Heart left ventricle (tissue), 16 donors: ENCODE measurements around the gene TCEAL3. TPM values are rescaled to one million over a fixed set of nuclear protein-coding genes. Genes with fewer than 3 reads are reported as not detected.
"Not testable (repeated sequence)": the region's sequence is repeated elsewhere in the genome, so short reads cannot be mapped to it uniquely, and the experiment has no call there.

Experiments
- ATAC-seq, 4 donors: fragments of 200-7000 bp; cut with Tn5 transposase; one replicate each; pipeline ENCODE4 v1.9.1; 2020 to 2022; ENCODE audit warnings: moderate library complexity in 4 of 4, mild to moderate bottlenecking in 3 of 4, moderate number of reproducible peaks in 1 of 4
- DNase-seq, 5 donors: peaks; one replicate each; pipeline ENCODE4 v3.0.0-alpha.2; 2020
- H3K27ac ChIP-seq, 12 donors: fragments of 200-600 bp; sonication (generic) in 4 of 12; one replicate each; pipeline versions ENCODE4 v1.5.0 to v1.8.0; 2016 to 2022; ENCODE audit warnings: mild to moderate bottlenecking in 2 of 12
- H3K27me3 ChIP-seq, 9 donors: fragments of 200-600 bp; sonication (generic) in 2 of 9; one replicate each; pipeline versions ENCODE4 v1.5.1 to v1.8.0; 2016 to 2022; ENCODE audit warnings: mild to moderate bottlenecking in 3 of 9
- H3K36me3 ChIP-seq, 9 donors: fragments of 200-600 bp; sonication (generic) in 2 of 9; one replicate each; pipeline versions ENCODE4 v1.5.0 to v1.8.0; 2018 to 2022; ENCODE audit warnings: mild to moderate bottlenecking in 2 of 9
- H3K4me1 ChIP-seq, 12 donors: fragments of 200-600 bp; sonication (generic) in 4 of 12; one replicate each; pipeline versions ENCODE4 v1.5.0 to v1.8.0; 2016 to 2022; ENCODE audit warnings: mild to moderate bottlenecking in 3 of 12
- H3K4me3 ChIP-seq, 12 donors: fragments of 200-600 bp; sonication (generic) in 4 of 12; one replicate each; pipeline versions ENCODE4 v1.5.0 to v1.8.0; 2017 to 2022; ENCODE audit warnings: mild to moderate bottlenecking in 9 of 12, moderate library complexity in 4 of 12
- H3K9me3 ChIP-seq, 12 donors: fragments of 200-600 bp; sonication (generic) in 4 of 12; one replicate each; pipeline versions ENCODE4 v1.5.0 to v1.8.0; 2016 to 2022; ENCODE audit warnings: mild to moderate bottlenecking in 1 of 12
- CTCF ChIP-seq, 12 donors: fragments of 200-600 bp; sonication (generic) in 4 of 12; IDR thresholded peaks; one replicate each; pipeline versions ENCODE4 v1.5.0 to v1.8.0; 2018 to 2022; ENCODE audit warnings: antibody characterized with exemption in 12 of 12, mild to moderate bottlenecking in 5 of 12
- POLR2A ChIP-seq, 2 donors: fragments of 450-650 bp; IDR thresholded peaks; one replicate each; pipeline ENCODE4 v1.6.1; 2017; ENCODE audit warnings: antibody characterized with exemption in 2 of 2, mild to moderate bottlenecking in 2 of 2, moderate library complexity in 2 of 2
- WGBS, 4 donors: extraction: QIAGEN DNeasy Blood & Tissue Kit in 2 of 4; methylation state at CpG; one replicate each; pipeline versions ENCODE4 v1.1.5 to v1.1.7; 2013 to 2018; 5-methylcytosine and 5-hydroxymethylcytosine counted together
- intact Hi-C, 10 donors: fragments of 100-400 bp; cut with DNase I; formaldehyde crosslinking; loops; one replicate each; pipeline versions ENCODE4 v1.11.1 to v1.14.2; 2022
- polyA plus RNA-seq, 2 donors: library from polyadenylated mRNA; stranded (reverse); fragments of 200-250 nt; gene quantifications; one replicate each; pipeline ENCODE4 v1.2.3, GENCODE V29; 2013
- total RNA-seq, 9 donors: library from RNA; depleted of rRNA in 2 of 9; stranded (reverse); fragments of >200 nt in 2 of 9; fragmentation: NEBNext Ultra II Directional in 3 of 9; extraction: Animal tissue kit (Norgen Biotek cat#: 25700) in 3 of 9; gene quantifications; one replicate each; pipeline versions ENCODE4 v1.1.0 to v1.2.4, GENCODE V29; 2016 to 2023
- donor health status: ischemic (EF 13 %, LVEDD 7.1; RV severe dilation, severe dysfunction).
- donor health status: healthy with polysubstance abuse.
- donor health status: DM: no; HTN: yes; CAD: no.
- donor health status: DM: no; HTN: no; CAD: no.
- donor health status: ischemic (EF 25% LVEDD 6.9; RV normal size, moderate dysfunction).
- donor health status: ischemic (EF 25% LVEDD 5.7; RV mildly dilated, moderate dysfunction).
- donor health status: healthy.
- donor health status: DM: yes; HTN: yes; CAD: no.
- donor health status: ischemic (EF 35%, LVEDD 5.7; RV mildly dilated, moderate dysfunction).
- donor health status: nonischemic (EF 11% LVEDD 7.7; RV severe dilation, severe dysfunction).
- donor health status: DM: yes; HTN: yes; CAD: no.
- donor health status: PGD.
- donor health status: ischemic (EF 29% LVEDD 5.4; RV normal size, mild dysfunction).
- donor health status: nonischemic (EF 23%, LVEDD 6.1; RV moderate dilation, normal function).

The TCEAL3 gene
- total and polyA plus RNA-seq, 11 donors = 16.1 to 37.7 (median 21.5) TPM

- Histone ChIP-seq H3K4me3 (no peak overlapping the region), H3K9me3 (no peaks in the 10 kb centered on the region), H3K27me3 (peaks cover 0 to 29% (median 0%) of the 10 kb centered on the region in 9 donors), H3K4me1 (no peaks in the 10 kb centered on the region), H3K36me3 (no peaks in the 10 kb centered on the region), H3K27ac (no peak overlapping the region)
- no peak for ATAC-seq
- TF ChIP-seq CTCF (IDR thresholded peaks at IDR 0.05) = no peak
- TF ChIP-seq POLR2A (IDR thresholded peaks at IDR 0.05) = no peak
- intact Hi-C loops = no loop called here
- WGBS, 4 donors = 52 to 83% (median 73%) methylated on average over 5 of the region's 5 CpGs
- no peak for DNase-seq
Measured at GRCh38 chrX:103658681-103659433, 51.1 kb downstream of the TCEAL3 start.

- DNase-seq, H3K36me3 ChIP-seq, H3K9me3 ChIP-seq, ATAC-seq, H3K4me3 ChIP-seq, H3K4me1 ChIP-seq, H3K27ac ChIP-seq, intact Hi-C loops: not testable (repeated sequence)
- 86 to 93% (median 88%) methylated on average over 2 of the region's 2 CpGs for WGBS, 4 donors
- H3K27me3 ChIP-seq = peaks cover 0 to 35% (median 0%) of the 10 kb centered on the region in 9 donors
Measured at GRCh38 chrX:103659460-103659859, 51.7 kb downstream of the TCEAL3 start.

Other genes with a start within 250 kb of the TCEAL3 start
- 100 to 1,000 TPM; 109 to 153 (median 122) TPM for gene BEX3, start 231.4 kb upstream of the TCEAL3 start, total RNA-seq
- 10 to 100 TPM; 74.4 to 85.3 TPM for gene BEX3, start 231.4 kb upstream of the TCEAL3 start, polyA plus RNA-seq
- under 1 TPM in 4 of 9 donors, not detected in 5; 0.12 to 0.43 (median 0.17) TPM for gene RAB40A, start 88.5 kb upstream of the TCEAL3 start, total RNA-seq
- gene RAB40A, start 88.5 kb upstream of the TCEAL3 start, polyA plus RNA-seq = under 1 TPM in 1 of 2 donors, not detected in 1; 0.11 TPM
- gene TCEAL4, start 22.4 kb upstream of the TCEAL3 start, total RNA-seq = 10 to 100 TPM; 50.9 to 75.3 (median 64.8) TPM
- 100 to 1,000 TPM; 105 to 176 TPM for gene TCEAL4, start 22.4 kb upstream of the TCEAL3 start, polyA plus RNA-seq
- gene TCEAL1, start 21.0 kb downstream of the TCEAL3 start, total RNA-seq = 10 to 100 TPM; 18.8 to 33.2 (median 23.6) TPM
- gene TCEAL1, start 21.0 kb downstream of the TCEAL3 start, polyA plus RNA-seq = 10 to 100 TPM; 16.4 to 23.1 TPM
- gene MORF4L2, start 78.7 kb downstream of the TCEAL3 start, total RNA-seq = 100 to 1,000 TPM; 148 to 238 (median 189) TPM
- gene MORF4L2, start 78.7 kb downstream of the TCEAL3 start, polyA plus RNA-seq = 100 to 1,000 TPM; 102 to 511 TPM
- not detected for gene TMEM31, start 102.9 kb downstream of the TCEAL3 start, total RNA-seq
- under 1 TPM in 1 of 2 donors, not detected in 1; 0.38 TPM for gene TMEM31, start 102.9 kb downstream of the TCEAL3 start, polyA plus RNA-seq
- 10 to 100 TPM in 1 of 9 donors, 1 to 10 TPM in 8; 1.2 to 12.5 (median 4.1) TPM for gene PLP1, start 168.9 kb downstream of the TCEAL3 start, total RNA-seq
- 1 to 10 TPM; 1.5 to 2.9 TPM for gene PLP1, start 168.9 kb downstream of the TCEAL3 start, polyA plus RNA-seq
- gene RAB9B, start 224.3 kb downstream of the TCEAL3 start, total RNA-seq = 10 to 100 TPM in 8 of 9 donors, 1 to 10 TPM in 1; 7.6 to 44.7 (median 28.4) TPM
- gene RAB9B, start 224.3 kb downstream of the TCEAL3 start, polyA plus RNA-seq = 1 to 10 TPM; 6.8 to 8.3 TPM